SK-N-SH (cell line): ENCODE results near the gene PCNX3. TPM values are rescaled to one million over a fixed set of nuclear protein-coding genes. Genes with fewer than 3 reads are reported as not detected.
A peak's percentile ranks its signal among the peaks of the same experiment; 100 is the strongest.

ENCODE experiments used
- CTCF ChIA-PET: fragments of 300-600, 350-600 bp; formaldehyde crosslinking; extraction: SDS; loops from one replicate; lab custom pipeline; 2021; lab: Yijun Ruan, JAX
- POLR2A ChIA-PET: fragments of 350-600 bp; sonication (Branson Sonifier 250); formaldehyde crosslinking; extraction: SDS; loops from one replicate; lab custom pipeline; 2020; ENCODE audit warnings: antibody characterized with exemption, inconsistent platforms; lab: Yijun Ruan, JAX
- DNase-seq: peaks from one replicate; pipeline ENCODE4 v3.0.0; 2012
- H2AFZ ChIP-seq: fragments of 200-600 bp; sonication (generic); 2 replicates; pipeline ENCODE4 v1.8.1; 2016; ENCODE audit warnings: antibody characterized with exemption, mild to moderate bottlenecking, low read depth
- H3F3A ChIP-seq: fragments of 200-600 bp; sonication (generic); replicated peaks from 2 replicates; pipeline ENCODE3; 2016; ENCODE audit warnings: antibody characterized with exemption, mild to moderate bottlenecking; ENCODE audit not compliant: insufficient read depth
- H3K27ac ChIP-seq, 2 experiments: fragments of 200-500 bp in 1 of 2; fragments of 200-600 bp in 1 of 2; sonication (Bioruptor generic) in 1 of 2; sonication (generic), shearing (Covaris generic) in 1 of 2; 2 replicates each; pipeline versions ENCODE4 v1.5.1 to v1.6.1; 2014 to 2016; ENCODE audit warnings: low read depth in 2 of 2, inconsistent platforms in 1 of 2, low read length in 1 of 2, mild to moderate bottlenecking in 1 of 2, mixed read lengths in 1 of 2
- H3K27me3 ChIP-seq: fragments of 200-600 bp; sonication (generic), shearing (Covaris generic); 2 replicates; pipeline ENCODE4 v1.6.1; 2016; ENCODE audit warnings: mixed run types; ENCODE audit not compliant: insufficient read depth
- H3K36me3 ChIP-seq, 2 experiments: fragments of 200-500 bp in 1 of 2; fragments of 200-600 bp in 1 of 2; sonication (Bioruptor generic) in 1 of 2; sonication (generic) in 1 of 2; replicated peaks in 1 of 2; 2 replicates each; pipeline versions ENCODE3 to v1.5.1; 2014 to 2016; ENCODE audit warnings: low read length in 1 of 2, mild to moderate bottlenecking in 1 of 2; ENCODE audit not compliant: insufficient read depth in 2 of 2, control insufficient read depth in 1 of 2
- H3K4me1 ChIP-seq, 2 experiments: fragments of 200-500 bp in 1 of 2; fragments of 200-600 bp in 1 of 2; sonication (Bioruptor generic) in 1 of 2; sonication (generic), shearing (Covaris generic) in 1 of 2; 2 replicates each; pipeline versions ENCODE4 v1.5.1 to v1.6.1; 2014 to 2016; ENCODE audit warnings: low read depth in 1 of 2, low read length in 1 of 2, mixed run types in 1 of 2; ENCODE audit not compliant: insufficient read depth in 2 of 2, control insufficient read depth in 1 of 2
- H3K4me2 ChIP-seq: fragments of 200-600 bp; sonication (generic), shearing (Covaris generic); 2 replicates; pipeline ENCODE4 v1.6.1; 2017; ENCODE audit warnings: mixed run types
- H3K4me3 ChIP-seq, 2 experiments: fragments of 200-500 bp in 1 of 2; fragments of 200-600 bp in 1 of 2; sonication (Bioruptor generic) in 1 of 2; sonication (generic), shearing (Covaris generic) in 1 of 2; 2 replicates each; pipeline versions ENCODE4 v1.5.1 to v1.8.1; 2014 to 2016; ENCODE audit warnings: low read depth in 2 of 2, inconsistent platforms in 1 of 2, low read length in 1 of 2, mild to moderate bottlenecking in 1 of 2, mixed read lengths in 1 of 2, moderate library complexity in 1 of 2
- H3K79me2 ChIP-seq: fragments of 200-600 bp; sonication (generic); 2 replicates; pipeline ENCODE4 v1.8.1; 2017; ENCODE audit warnings: mild to moderate bottlenecking; ENCODE audit not compliant: insufficient read depth
- H3K9ac ChIP-seq: fragments of 200-600 bp; sonication (generic); 2 replicates; pipeline ENCODE4 v1.6.1; 2017; ENCODE audit warnings: mixed run types
- H3K9me2 ChIP-seq: fragments of 200-600 bp; sonication (generic); 2 replicates; pipeline ENCODE4 v1.6.1; 2017; ENCODE audit warnings: mixed run types
- H3K9me3 ChIP-seq: fragments of 200-600 bp; sonication (generic); 2 replicates; pipeline ENCODE4 v1.6.1; 2017; ENCODE audit warnings: mixed run types, mild to moderate bottlenecking, moderate library complexity
- H4K20me1 ChIP-seq: fragments of 200-600 bp; sonication (generic); 2 replicates; pipeline ENCODE4 v1.6.1; 2017; ENCODE audit warnings: mild to moderate bottlenecking, mixed run types; ENCODE audit not compliant: insufficient read depth
- CHD2 ChIP-seq: fragments of 150-350 bp; IDR thresholded peaks from 2 replicates; pipeline ENCODE4 v1.6.1; 2018; ENCODE audit warnings: low read length; ENCODE audit not compliant: partially characterized antibody
- GABPA ChIP-seq: IDR thresholded peaks from 2 replicates; pipeline ENCODE4 v1.4.0; 2012; ENCODE audit warnings: low read depth, mild to moderate bottlenecking
- POLR2AphosphoS5 ChIP-seq: IDR thresholded peaks from 2 replicates; pipeline ENCODE4 v1.6.1; 2012; ENCODE audit warnings: low read depth, low read length
- RAD21 ChIP-seq: IDR thresholded peaks from 2 replicates; pipeline ENCODE4 v1.6.1; 2012; ENCODE audit warnings: mild to moderate bottlenecking, low read length
- SIN3A ChIP-seq: IDR thresholded peaks from 2 replicates; pipeline ENCODE4 v1.6.1; 2012; ENCODE audit warnings: low read depth, mild to moderate bottlenecking, low read length, moderate library complexity, borderline replicate concordance
- SMC3 ChIP-seq: IDR thresholded peaks from 2 replicates; pipeline ENCODE4 v1.6.1; 2012; ENCODE audit warnings: low read depth, low read length, improper control_type of control experiment
- USF1 ChIP-seq: IDR thresholded peaks from 2 replicates; pipeline ENCODE4 v1.4.0; 2012; ENCODE audit warnings: low read depth, borderline replicate concordance
- YY1 ChIP-seq: IDR thresholded peaks from 2 replicates; pipeline ENCODE4 v1.4.0; 2012; ENCODE audit warnings: low read depth, mild to moderate bottlenecking
- ZBTB33 ChIP-seq: IDR thresholded peaks from 2 replicates; pipeline ENCODE4 v1.4.0; 2012; ENCODE audit warnings: low read depth, borderline replicate concordance
- whole genome bisulfite sequencing: methylation state at CpG from one replicate; pipeline ENCODE4 v1.1.6; 2017; ENCODE audit warnings: low lambda C conversion rate; 5-methylcytosine and 5-hydroxymethylcytosine counted together
- polyA plus RNA-seq, 3 experiments: library from polyadenylated mRNA; depleted of rRNA; stranded (reverse); fragments of >200 nt; gene quantifications; 2 replicates each; pipeline ENCODE4 v1.2.3, GENCODE V29; 2012
- TF ChIP-seq, protein P1 (sequence below): fragments of 200-600 bp; sonication (generic); IDR thresholded peaks from 2 replicates; pipeline ENCODE4 v1.6.1; 2017; ENCODE audit warnings: antibody characterized with exemption, mild to moderate bottlenecking, moderate library complexity
- TF ChIP-seq, protein P2 (sequence below): IDR thresholded peaks from 2 replicates; pipeline ENCODE4 v1.4.0; 2012; ENCODE audit warnings: low read depth

PCNX3 gene
- polyA plus RNA-seq, 1 of the 3 experiments (the other 2 are of a cell fraction), result 33.7 TPM

- no peak overlapping the region for H2AFZ ChIP-seq
- H3K4me1 ChIP-seq, result no peaks in the 10 kb centered on the region
- WGBS, result 83% methylated on average over 9 of the region's 30 CpGs
- no peak overlapping the region for H3K4me3 ChIP-seq
- no peaks in the 10 kb centered on the region for H3K9me2 ChIP-seq
- TF ChIP-seq RAD21 (peak; percentile 69), SIN3A (no peak), YY1 (no peak), GABPA (no peak), SMC3 (peak; percentile 45), USF1 (no peak), ZBTB33 (no peak), POLR2AphosphoS5 (no peak), CHD2 (no peak)
- TF ChIP-seq, protein P1, sequence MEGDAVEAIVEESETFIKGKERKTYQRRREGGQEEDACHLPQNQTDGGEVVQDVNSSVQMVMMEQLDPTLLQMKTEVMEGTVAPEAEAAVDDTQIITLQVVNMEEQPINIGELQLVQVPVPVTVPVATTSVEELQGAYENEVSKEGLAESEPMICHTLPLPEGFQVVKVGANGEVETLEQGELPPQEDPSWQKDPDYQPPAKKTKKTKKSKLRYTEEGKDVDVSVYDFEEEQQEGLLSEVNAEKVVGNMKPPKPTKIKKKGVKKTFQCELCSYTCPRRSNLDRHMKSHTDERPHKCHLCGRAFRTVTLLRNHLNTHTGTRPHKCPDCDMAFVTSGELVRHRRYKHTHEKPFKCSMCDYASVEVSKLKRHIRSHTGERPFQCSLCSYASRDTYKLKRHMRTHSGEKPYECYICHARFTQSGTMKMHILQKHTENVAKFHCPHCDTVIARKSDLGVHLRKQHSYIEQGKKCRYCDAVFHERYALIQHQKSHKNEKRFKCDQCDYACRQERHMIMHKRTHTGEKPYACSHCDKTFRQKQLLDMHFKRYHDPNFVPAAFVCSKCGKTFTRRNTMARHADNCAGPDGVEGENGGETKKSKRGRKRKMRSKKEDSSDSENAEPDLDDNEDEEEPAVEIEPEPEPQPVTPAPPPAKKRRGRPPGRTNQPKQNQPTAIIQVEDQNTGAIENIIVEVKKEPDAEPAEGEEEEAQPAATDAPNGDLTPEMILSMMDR, result peak; percentile 54
- TF ChIP-seq, protein P2, sequence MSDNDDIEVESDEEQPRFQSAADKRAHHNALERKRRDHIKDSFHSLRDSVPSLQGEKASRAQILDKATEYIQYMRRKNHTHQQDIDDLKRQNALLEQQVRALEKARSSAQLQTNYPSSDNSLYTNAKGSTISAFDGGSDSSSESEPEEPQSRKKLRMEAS, result no peak
- H3K79me2 ChIP-seq, result peaks cover 8% of the 10 kb centered on the region; the same call in 1 of the 2 replicates
- no peaks in the 10 kb centered on the region for H3F3A ChIP-seq
- H3K36me3 ChIP-seq, result peaks cover 22 to 85% of the 10 kb centered on the region in 2 experiments
- DNase-seq, result peak; percentile 89
- H3K4me2 ChIP-seq, result no peak overlapping the region
- no peak overlapping the region for H3K27ac ChIP-seq
- no peaks in the 10 kb centered on the region for H4K20me1 ChIP-seq
- POLR2A ChIA-PET, result interaction anchor here (1.2 to 2.8 kb wide), 3 partner anchors 11 to 86 kb away, joined by 3 to 11 read pairs (median 4); partner anchors contain the start of genes KAT5, PCNX3 and SIPA1
- no peak overlapping the region for H3K9ac ChIP-seq
- CTCF ChIA-PET, result interaction anchor here (0.8 to 4.4 kb wide), 25 partner anchors 8 to 397 kb away, joined by 3 to 42 read pairs (median 6); partner anchors contain the start of genes KAT5, RELA and SIPA1
- H3K27me3 ChIP-seq, result no peaks in the 10 kb centered on the region
- no peaks in the 10 kb centered on the region for H3K9me3 ChIP-seq
Measured at GRCh38 chr11:65625628-65626342, 10.2 kb downstream of the PCNX3 start.
